Brain microvascular endothelial cell (primary cell): Measurements from ENCODE around the gene KCNH1.

ENCODE experiments used
- DNase-seq: peaks from one replicate; pipeline ENCODE4 v3.0.0-alpha.2; 2020
- H3K27ac ChIP-seq: fragments of 250-450 bp; sonication (Bioruptor Pico); 2 replicates; pipeline ENCODE4 v1.5.1; 2020; ENCODE audit warnings: mild to moderate bottlenecking, moderate library complexity
- H3K27me3 ChIP-seq: fragments of 250-450 bp; sonication (Bioruptor Pico); replicated peaks from 2 replicates; pipeline ENCODE4 v1.5.1; 2020; ENCODE audit warnings: mild to moderate bottlenecking
- H3K36me3 ChIP-seq: fragments of 250-450 bp; sonication (Bioruptor Pico); replicated peaks from 2 replicates; pipeline ENCODE4 v1.5.1; 2020; ENCODE audit warnings: mild to moderate bottlenecking
- H3K4me3 ChIP-seq: 2 replicates; pipeline ENCODE4 v1.5.1; 2011; ENCODE audit warnings: low read depth, mild to moderate bottlenecking, control low read depth, low read length, moderate library complexity
- in situ Hi-C: cut with HindIII; loops from 2 replicates; pipeline ENCODE4 v1.10.0; 2017; ENCODE audit warnings: low sequenced_read_pairs, low pct_ligation_motif_present
- TF ChIP-seq, protein P1 (sequence below): IDR thresholded peaks from 2 replicates; pipeline ENCODE4 v1.5.1; 2011; ENCODE audit warnings: low read depth, mild to moderate bottlenecking, moderate library complexity, low read length, control low read depth, inconsistent platforms; ENCODE audit errors: missing control alignments

Gene KCNH1

DNA sequence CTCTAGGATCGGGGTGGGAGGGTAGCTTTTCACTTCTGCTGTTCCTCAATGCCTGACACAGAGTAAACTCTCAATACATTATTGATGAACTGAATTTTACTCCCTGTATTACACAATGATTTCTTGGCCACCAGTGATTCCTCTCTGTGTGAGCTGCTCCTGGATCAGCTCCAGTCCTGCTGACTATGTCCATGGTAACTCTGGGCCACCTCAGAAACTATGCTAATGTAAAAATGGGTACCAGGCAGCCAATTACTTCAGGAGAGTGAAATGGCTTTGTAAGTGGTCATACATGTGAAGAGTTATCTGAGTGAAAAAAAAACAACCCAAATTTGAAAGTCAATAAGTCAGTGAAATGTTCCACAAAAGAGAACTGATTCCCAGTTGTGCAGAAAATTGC, 311.0 kb downstream of the KCNH1 start:
- H3K4me3 ChIP-seq, result no peak overlapping the region
- DNase-seq, result no peak
- no peak overlapping the region for H3K27ac ChIP-seq
- no peaks in the 10 kb centered on the region for H3K27me3 ChIP-seq
- TF ChIP-seq, protein P1, sequence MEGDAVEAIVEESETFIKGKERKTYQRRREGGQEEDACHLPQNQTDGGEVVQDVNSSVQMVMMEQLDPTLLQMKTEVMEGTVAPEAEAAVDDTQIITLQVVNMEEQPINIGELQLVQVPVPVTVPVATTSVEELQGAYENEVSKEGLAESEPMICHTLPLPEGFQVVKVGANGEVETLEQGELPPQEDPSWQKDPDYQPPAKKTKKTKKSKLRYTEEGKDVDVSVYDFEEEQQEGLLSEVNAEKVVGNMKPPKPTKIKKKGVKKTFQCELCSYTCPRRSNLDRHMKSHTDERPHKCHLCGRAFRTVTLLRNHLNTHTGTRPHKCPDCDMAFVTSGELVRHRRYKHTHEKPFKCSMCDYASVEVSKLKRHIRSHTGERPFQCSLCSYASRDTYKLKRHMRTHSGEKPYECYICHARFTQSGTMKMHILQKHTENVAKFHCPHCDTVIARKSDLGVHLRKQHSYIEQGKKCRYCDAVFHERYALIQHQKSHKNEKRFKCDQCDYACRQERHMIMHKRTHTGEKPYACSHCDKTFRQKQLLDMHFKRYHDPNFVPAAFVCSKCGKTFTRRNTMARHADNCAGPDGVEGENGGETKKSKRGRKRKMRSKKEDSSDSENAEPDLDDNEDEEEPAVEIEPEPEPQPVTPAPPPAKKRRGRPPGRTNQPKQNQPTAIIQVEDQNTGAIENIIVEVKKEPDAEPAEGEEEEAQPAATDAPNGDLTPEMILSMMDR, result no peak
- in situ Hi-C loops, result no loop called here
- no peaks in the 10 kb centered on the region for H3K36me3 ChIP-seq

DNA sequence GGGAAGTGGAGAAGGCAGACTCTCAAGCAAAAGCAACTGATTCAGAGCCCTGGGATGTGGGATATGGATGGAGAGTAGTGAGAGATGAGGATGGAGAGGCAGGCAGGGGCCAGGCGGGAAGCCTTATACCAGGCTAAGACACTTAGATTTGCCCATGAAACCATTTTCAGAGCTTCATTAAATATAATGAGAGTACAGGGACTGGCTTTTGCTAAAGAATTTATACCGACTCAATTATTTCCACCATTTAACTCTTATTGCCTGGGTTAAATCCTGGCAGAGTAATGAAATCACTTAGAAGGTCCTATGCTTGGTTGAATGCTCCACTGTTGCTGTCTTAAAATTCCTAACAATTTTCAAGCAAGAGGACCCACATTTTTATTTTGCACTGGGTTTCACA, 311.7 kb downstream of the KCNH1 start:
- in situ Hi-C loops, result no loop called here

DNA sequence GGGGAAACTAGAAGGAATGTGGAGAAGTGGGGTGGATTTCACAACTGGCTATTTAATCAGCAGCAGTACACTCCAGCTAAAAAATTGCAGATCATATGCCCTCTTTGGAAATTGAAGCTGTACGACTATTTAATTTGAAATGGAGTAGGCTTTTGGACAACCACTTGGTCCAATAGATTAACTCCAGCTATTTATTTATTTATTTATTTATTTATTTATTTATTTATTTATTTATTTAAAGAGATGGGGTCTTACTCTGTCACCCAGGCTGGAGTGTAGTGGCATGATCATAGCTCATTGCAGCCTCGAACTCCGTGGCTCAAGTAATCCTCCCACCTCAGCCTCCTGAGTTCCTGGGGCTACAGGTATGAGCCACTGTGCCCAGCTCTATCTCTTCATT, 312.3 kb downstream of the KCNH1 start:
- Histone ChIP-seq H3K36me3 (no peaks in the 10 kb centered on the region), H3K27me3 (no peaks in the 10 kb centered on the region), H3K27ac (no peak overlapping the region), H3K4me3 (no peak overlapping the region)
- in situ Hi-C loops, result no loop called here
- TF ChIP-seq, protein P1, result no peak
- DNase-seq, result no peak

More for the DNA sequence above, 311.7 kb downstream of the KCNH1 start:
- Histone ChIP-seq H3K36me3 (no peaks in the 10 kb centered on the region), H3K4me3 (no peak overlapping the region), H3K27ac (no peak overlapping the region), H3K27me3 (no peaks in the 10 kb centered on the region)
- no peak for DNase-seq
- TF ChIP-seq, protein P1, result no peak

DNA sequence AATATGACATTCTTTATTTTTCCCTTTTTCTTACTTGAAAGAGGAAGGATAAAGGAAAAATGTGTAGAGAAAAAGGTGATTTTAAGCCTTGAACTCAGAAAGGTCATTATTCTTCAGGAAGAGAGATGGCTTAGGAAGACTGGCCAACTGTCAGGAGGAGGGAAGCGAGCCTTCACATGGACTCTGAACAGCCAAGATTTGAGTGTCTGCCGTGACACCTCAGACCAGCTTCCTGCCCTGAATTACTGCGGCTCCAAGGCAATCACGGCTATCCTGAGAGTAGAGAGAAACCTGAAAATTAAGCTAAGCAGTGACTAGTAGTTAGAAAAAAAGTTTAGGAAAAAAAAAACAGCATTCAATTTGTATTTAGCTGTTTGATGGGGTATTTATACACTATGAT, 314.7 kb downstream of the KCNH1 start:
- TF ChIP-seq, protein P1, result no peak
- H3K27me3 ChIP-seq, result no peaks in the 10 kb centered on the region
- H3K27ac ChIP-seq, result no peak overlapping the region
- no peak overlapping the region for H3K4me3 ChIP-seq
- in situ Hi-C loops, result no loop called here
- no peaks in the 10 kb centered on the region for H3K36me3 ChIP-seq
- no peak for DNase-seq

DNA sequence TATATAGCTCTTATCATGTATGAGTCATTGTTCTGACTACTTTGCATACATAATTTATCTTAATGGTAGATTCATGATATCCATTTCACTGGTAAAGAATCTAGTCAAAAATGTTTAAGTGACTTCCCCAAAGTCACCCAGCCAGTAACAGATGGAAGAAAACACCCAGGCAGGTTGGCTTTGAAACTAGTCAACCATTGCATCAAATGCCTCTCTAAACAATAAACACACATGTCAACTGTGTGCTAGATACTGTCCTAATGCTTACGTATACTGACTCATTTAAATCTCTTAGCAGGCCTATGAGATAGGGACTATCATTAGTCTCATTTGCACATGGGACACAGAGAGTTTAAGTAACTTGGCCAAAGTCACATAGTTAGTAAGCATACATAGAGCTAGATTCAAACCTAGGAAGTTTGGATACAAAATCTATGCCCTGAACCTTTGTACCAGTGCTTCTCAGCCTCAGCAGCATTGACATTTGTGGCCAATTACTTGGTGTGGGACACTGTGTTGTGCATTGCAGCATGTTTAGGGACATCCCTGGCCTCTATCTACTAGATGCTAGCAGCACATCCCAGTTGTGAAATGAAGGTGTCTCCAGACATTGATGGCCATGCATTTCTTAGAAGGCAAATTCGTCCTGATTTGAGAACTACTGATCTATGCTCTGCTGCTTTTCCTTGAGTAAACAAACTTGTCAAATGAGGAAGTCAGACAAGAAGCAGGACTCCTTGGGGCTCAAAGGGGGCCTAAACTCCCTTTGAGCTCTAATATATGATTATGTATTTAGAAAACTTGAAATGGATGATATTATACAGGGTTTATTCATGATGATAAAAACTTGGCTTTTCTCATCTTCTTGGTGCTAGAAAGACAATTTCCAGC, 316.3 kb downstream of the KCNH1 start:
- H3K27ac ChIP-seq, result no peak overlapping the region
- H3K4me3 ChIP-seq, result no peak overlapping the region
- no peaks in the 10 kb centered on the region for H3K27me3 ChIP-seq
- no peaks in the 10 kb centered on the region for H3K36me3 ChIP-seq
- no peak for DNase-seq
- in situ Hi-C loops, result no loop called here
- TF ChIP-seq, protein P1, result no peak
